Fibroblast of lung (primary cell): ENCODE data around the gene NCSTN. TPM values are rescaled to one million over a fixed set of nuclear protein-coding genes. Genes with fewer than 3 reads are reported as not detected.
A peak's percentile ranks its signal among the peaks of the same experiment; 100 is the strongest.

ENCODE experiments used
- DNase-seq, 2 donors: peaks; one replicate each; pipeline versions ENCODE4 v3.0.0 to v3.0.0-alpha.2; 2010; ENCODE audit warnings: low read depth in 2 of 2
- H2AFZ ChIP-seq: 2 replicates; pipeline ENCODE4 v1.5.1; 2012; ENCODE audit warnings: low read length, control low read depth, inconsistent platforms
- H3K27ac ChIP-seq: 2 replicates; pipeline ENCODE4 v1.5.1; 2011; ENCODE audit warnings: low read length, control low read depth; ENCODE audit not compliant: insufficient read depth
- H3K27me3 ChIP-seq: 2 replicates; pipeline ENCODE4 v1.5.1; 2011; ENCODE audit warnings: mild to moderate bottlenecking, low read length; ENCODE audit not compliant: control insufficient read depth, insufficient read depth
- H3K36me3 ChIP-seq: 2 replicates; pipeline ENCODE4 v1.5.1; 2011; ENCODE audit warnings: low read length; ENCODE audit not compliant: control insufficient read depth, insufficient read depth
- H3K4me1 ChIP-seq: 2 replicates; pipeline ENCODE4 v1.5.1; 2011; ENCODE audit warnings: low read length; ENCODE audit not compliant: control insufficient read depth, insufficient read depth; ENCODE audit errors: extremely low read depth
- H3K4me2 ChIP-seq: 2 replicates; pipeline ENCODE4 v1.5.1; 2011; ENCODE audit warnings: low read length, control low read depth; ENCODE audit not compliant: insufficient read depth; ENCODE audit errors: extremely low read depth
- H3K4me3 ChIP-seq, 4 experiments: fragments of 200-600 bp in 1 of 4; sonication (generic) in 1 of 4; replicated peaks in 1 of 4; 2 replicates each; pipeline ENCODE4 v1.5.1; 2011 to 2016; ENCODE audit warnings: low read length in 4 of 4, low read depth in 3 of 4, mild to moderate bottlenecking in 3 of 4, control low read depth in 2 of 4, inconsistent platforms in 1 of 4, mixed read lengths in 1 of 4; ENCODE audit not compliant: insufficient read depth in 1 of 4; ENCODE audit errors: control extremely low read depth in 1 of 4
- H3K79me2 ChIP-seq: 2 replicates; pipeline ENCODE4 v1.5.1; 2012; ENCODE audit warnings: mild to moderate bottlenecking, low read length, inconsistent platforms; ENCODE audit not compliant: control insufficient read depth, insufficient read depth
- H3K9ac ChIP-seq: 2 replicates; pipeline ENCODE4 v1.5.1; 2011; ENCODE audit warnings: mild to moderate bottlenecking, low read length, control low read depth; ENCODE audit not compliant: insufficient read depth
- H3K9me3 ChIP-seq: 2 replicates; pipeline ENCODE4 v1.5.1; 2012; ENCODE audit warnings: low read depth, low read length; ENCODE audit not compliant: control insufficient read depth, insufficient read depth
- H4K20me1 ChIP-seq: 2 replicates; pipeline ENCODE4 v1.5.1; 2011; ENCODE audit warnings: low read length; ENCODE audit not compliant: control insufficient read depth, insufficient read depth; ENCODE audit errors: extremely low read depth
- CTCF ChIP-seq, 2 donors: IDR thresholded peaks in 1 of 2; conservative IDR thresholded peaks in 1 of 2; 1 replicate in 1 of 2; 2 replicates in 1 of 2; pipeline ENCODE4 v1.5.1; 2011 to 2012; ENCODE audit warnings: low read length in 2 of 2, control low read depth in 1 of 2, inconsistent platforms in 1 of 2, low read depth in 1 of 2, mild to moderate bottlenecking in 1 of 2
- EZH2 ChIP-seq: IDR thresholded peaks from 2 replicates; pipeline ENCODE4 v1.5.1; 2012; ENCODE audit warnings: low read length, control low read depth, mild to moderate bottlenecking; ENCODE audit errors: missing control alignments
- polyA plus RNA-seq, 2 donors: library from polyadenylated mRNA; depleted of rRNA in 1 of 2; stranded (reverse) in 1 of 2; unstranded in 1 of 2; fragments of >200 nt; gene quantifications; 2 replicates each; pipeline ENCODE4 v1.2.1, GENCODE V29; 2011 to 2012; ENCODE audit warnings: missing spikeins in 1 of 2
- total RNA-seq: library from RNA; depleted of rRNA; stranded (reverse); fragments of >200 nt; gene quantifications from 2 replicates; pipeline ENCODE4 v1.2.1, GENCODE V29; 2014

Gene NCSTN
- total and polyA plus RNA-seq, 2 donors (not counting 1 experiment from before 2014, with no cell fraction given): 97.1 to 188 TPM

- H3K9ac ChIP-seq: no peak overlapping the region
- no peaks in the 10 kb centered on the region for H4K20me1 ChIP-seq
- peaks cover 22% of the 10 kb centered on the region for H3K36me3 ChIP-seq
- no peak overlapping the region for H3K27ac ChIP-seq
- H3K9me3 ChIP-seq: no peaks in the 10 kb centered on the region
- H2AFZ ChIP-seq: no peak overlapping the region
- no peak overlapping the region for H3K4me3 ChIP-seq
- no peaks in the 10 kb centered on the region for H3K4me1 ChIP-seq
- no peaks in the 10 kb centered on the region for H3K27me3 ChIP-seq
- TF ChIP-seq EZH2 (no peak), CTCF (conservative IDR thresholded peaks at IDR 0.05 in 1 of 2, IDR thresholded peaks at IDR 0.05 in 1 of 2; ENCODE audit: low read depth in 1 of 2, low read length in 2 of 2) (no peak)
- H3K4me2 ChIP-seq: no peak overlapping the region
- no peak for DNase-seq
- no peaks in the 10 kb centered on the region for H3K79me2 ChIP-seq
Observed at GRCh38 chr1:160307118-160307791, 35.9 kb upstream of the NCSTN start.

GRCh38 chr1:160308451-160309184 is 34.6 kb upstream of the NCSTN start:
- no peak overlapping the region for H3K4me3 ChIP-seq
- no peaks in the 10 kb centered on the region for H3K9me3 ChIP-seq
- no peak for TF ChIP-seq CTCF (conservative IDR thresholded peaks at IDR 0.05 in 1 of 2, IDR thresholded peaks at IDR 0.05 in 1 of 2; ENCODE audit: low read depth in 1 of 2, low read length in 2 of 2)
- TF ChIP-seq EZH2: no peak
- H3K79me2 ChIP-seq: no peaks in the 10 kb centered on the region
- H4K20me1 ChIP-seq: no peaks in the 10 kb centered on the region
- H3K27me3 ChIP-seq: no peaks in the 10 kb centered on the region
- no peaks in the 10 kb centered on the region for H3K4me1 ChIP-seq
- H3K36me3 ChIP-seq: peaks cover 28% of the 10 kb centered on the region
- no peak overlapping the region for H2AFZ ChIP-seq
- H3K27ac ChIP-seq: no peak overlapping the region
- no peak overlapping the region for H3K4me2 ChIP-seq
- no peak for DNase-seq
- H3K9ac ChIP-seq: no peak overlapping the region

DNA sequence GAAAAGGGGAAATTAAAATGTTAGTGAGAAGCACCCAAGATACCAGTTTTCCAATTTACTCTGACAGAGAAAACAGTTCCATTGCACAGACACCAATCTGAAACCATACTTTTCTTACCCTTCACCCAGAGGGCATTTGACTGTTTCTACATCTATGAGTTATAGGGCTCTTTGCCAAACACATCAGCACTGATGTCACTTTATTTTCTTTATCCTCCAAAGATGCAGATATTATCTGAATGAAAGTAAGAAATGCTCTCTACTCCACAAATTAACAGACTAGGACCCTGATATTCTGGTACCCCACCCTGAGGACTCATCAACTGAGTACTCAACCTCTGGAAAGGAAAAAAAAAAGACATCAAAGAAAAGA is 34.0 kb upstream of the NCSTN start:
- peak; percentile 20 to 63 for DNase-seq
- Histone ChIP-seq H3K9ac (no peak overlapping the region), H3K79me2 (no peaks in the 10 kb centered on the region)

More for the DNA sequence above, 34.0 kb upstream of the NCSTN start:
- Histone ChIP-seq H3K36me3 (peaks cover 28% of the 10 kb centered on the region), H3K4me3 (no peak overlapping the region), H3K9me3 (no peaks in the 10 kb centered on the region), H3K4me2 (no peak overlapping the region), H4K20me1 (no peaks in the 10 kb centered on the region), H2AFZ (no peak overlapping the region), H3K27ac (no peak overlapping the region), H3K27me3 (no peaks in the 10 kb centered on the region), H3K4me1 (no peaks in the 10 kb centered on the region)
- no peak for TF ChIP-seq EZH2
- TF ChIP-seq CTCF (conservative IDR thresholded peaks at IDR 0.05 in 1 of 2, IDR thresholded peaks at IDR 0.05 in 1 of 2; ENCODE audit: low read depth in 1 of 2, low read length in 2 of 2): no peak
